Fibroblast of the aortic adventitia (primary cell): ENCODE measurements around the gene SLC36A4. TPM values are rescaled to one million over a fixed set of nuclear protein-coding genes. Genes with fewer than 3 reads are reported as not detected.

ENCODE experiments used
- DNase-seq: peaks from one replicate; pipeline ENCODE4 v3.0.0-alpha.2; 2010; ENCODE audit warnings: low read depth
- H3K4me3 ChIP-seq: 2 replicates; pipeline ENCODE4 v1.5.1; 2011; ENCODE audit warnings: low read depth, mild to moderate bottlenecking, control low read depth, low read length, moderate library complexity
- CTCF ChIP-seq: IDR thresholded peaks from 2 replicates; pipeline ENCODE4 v1.5.1; 2011; ENCODE audit warnings: mild to moderate bottlenecking, low read length, control low read depth, inconsistent platforms; ENCODE audit not compliant: insufficient read depth
- total RNA-seq: library from RNA; depleted of rRNA; stranded (reverse); fragments of >200 nt; gene quantifications from 2 replicates; pipeline ENCODE4 v1.2.3, GENCODE V29; 2012; ENCODE audit warnings: low replicate concordance

The SLC36A4 gene
- total RNA-seq, 1 donor = 24.8 TPM

DNA sequence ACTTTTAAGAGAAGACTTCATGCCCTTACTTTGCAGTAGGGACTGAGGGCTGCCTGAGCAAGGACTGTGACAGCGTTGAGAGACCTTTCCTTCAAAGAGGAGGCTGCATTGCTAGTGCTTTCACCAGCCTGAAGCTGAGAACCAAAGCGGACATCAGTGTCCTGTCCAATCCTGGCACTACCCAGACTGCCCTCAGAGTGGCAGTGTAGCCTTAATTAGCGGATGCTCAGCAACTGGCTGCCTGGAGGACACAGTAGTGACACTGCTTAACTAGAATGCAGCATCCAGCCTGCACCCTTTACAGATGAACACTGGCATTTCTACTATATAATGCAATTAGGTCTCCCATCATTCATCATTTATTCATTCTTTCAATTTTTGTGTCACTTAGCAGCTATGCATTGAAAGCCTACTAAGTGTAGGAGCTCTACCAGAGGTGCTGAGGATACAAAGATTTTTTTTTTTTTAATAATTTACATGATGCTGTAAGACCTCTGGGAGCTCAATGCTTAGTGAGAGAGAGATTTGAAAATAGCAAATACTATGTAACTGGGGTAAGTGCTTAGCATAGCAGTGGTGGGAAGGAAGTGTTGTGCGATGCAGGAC lies 36.9 kb upstream of the SLC36A4 start:
- no peak overlapping the region for H3K4me3 ChIP-seq
- peak; percentile 78 for DNase-seq
- peak; percentile 93 for TF ChIP-seq CTCF

DNA sequence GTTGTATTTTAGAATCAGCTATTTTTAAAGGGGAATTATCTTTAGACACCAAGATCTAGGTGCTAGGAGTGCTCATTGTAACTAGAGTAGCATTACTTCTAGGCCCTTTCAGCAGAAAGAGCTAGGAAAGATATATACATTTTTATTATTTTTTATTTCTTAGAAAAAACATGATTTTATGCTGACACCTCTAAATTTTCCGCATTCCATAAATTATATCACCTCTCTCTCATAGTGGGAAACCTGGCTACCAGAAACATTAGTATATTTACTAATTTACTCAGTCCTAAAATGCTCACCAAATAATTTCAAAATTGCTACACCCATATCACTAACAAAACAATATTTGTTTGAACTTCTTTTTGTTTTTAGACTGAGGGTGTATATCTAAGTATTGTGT lies 32.1 kb upstream of the SLC36A4 start:
- DNase-seq = no peak
- no peak for TF ChIP-seq CTCF
- no peak overlapping the region for H3K4me3 ChIP-seq

DNA sequence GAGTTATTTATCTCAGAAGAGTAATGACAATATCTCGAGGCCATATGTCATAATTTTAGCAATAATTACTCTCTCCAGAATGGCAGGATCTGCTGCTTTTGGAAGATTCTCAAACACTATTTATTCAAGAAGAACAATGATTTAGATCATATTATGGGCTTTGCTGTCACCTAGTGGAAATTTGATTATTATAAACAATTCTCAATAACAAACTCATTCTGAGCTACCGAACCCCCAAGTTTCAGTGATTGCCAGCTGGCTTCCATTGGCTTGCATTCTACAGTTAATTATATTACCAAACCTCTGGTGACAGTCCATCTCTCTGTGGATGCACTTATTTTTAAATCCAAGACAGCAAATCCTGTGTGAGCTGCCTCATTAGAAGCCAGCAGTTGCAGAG lies 27.9 kb upstream of the SLC36A4 start:
- no peak for TF ChIP-seq CTCF
- DNase-seq = peak; percentile 48
- H3K4me3 ChIP-seq = no peak overlapping the region

- no peak overlapping the region for H3K4me3 ChIP-seq
- TF ChIP-seq CTCF = no peak
- no peak for DNase-seq
These were observed 23.7 kb upstream of the SLC36A4 start for GRCh38 chr11:93221539-93221938.

DNA sequence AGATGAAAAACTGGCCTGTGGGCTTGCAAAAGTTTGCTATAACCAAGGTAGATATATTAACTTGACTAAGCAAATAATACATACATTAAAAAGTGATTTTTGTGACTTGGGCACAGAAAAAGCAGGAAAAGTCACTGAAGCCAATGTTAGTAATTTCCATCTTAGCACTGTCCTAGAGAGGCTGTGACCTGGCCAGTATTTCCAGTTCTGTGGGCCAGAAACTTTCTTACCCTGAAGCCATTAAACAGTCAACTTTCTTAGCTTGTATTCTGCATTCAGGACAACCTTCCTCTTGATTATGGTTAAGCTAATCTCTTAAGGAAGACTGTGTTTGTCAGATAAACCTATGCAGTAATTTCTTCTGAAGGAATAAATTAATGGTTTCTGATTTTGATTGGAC lies 22.3 kb upstream of the SLC36A4 start:
- no peak for DNase-seq
- no peak for TF ChIP-seq CTCF

GRCh38 chr11:93219440-93219839 lies 21.6 kb upstream of the SLC36A4 start:
- no peak for TF ChIP-seq CTCF
- H3K4me3 ChIP-seq = no peak overlapping the region
- DNase-seq = no peak

More for the DNA sequence above, 22.3 kb upstream of the SLC36A4 start:
- H3K4me3 ChIP-seq = no peak overlapping the region

DNA sequence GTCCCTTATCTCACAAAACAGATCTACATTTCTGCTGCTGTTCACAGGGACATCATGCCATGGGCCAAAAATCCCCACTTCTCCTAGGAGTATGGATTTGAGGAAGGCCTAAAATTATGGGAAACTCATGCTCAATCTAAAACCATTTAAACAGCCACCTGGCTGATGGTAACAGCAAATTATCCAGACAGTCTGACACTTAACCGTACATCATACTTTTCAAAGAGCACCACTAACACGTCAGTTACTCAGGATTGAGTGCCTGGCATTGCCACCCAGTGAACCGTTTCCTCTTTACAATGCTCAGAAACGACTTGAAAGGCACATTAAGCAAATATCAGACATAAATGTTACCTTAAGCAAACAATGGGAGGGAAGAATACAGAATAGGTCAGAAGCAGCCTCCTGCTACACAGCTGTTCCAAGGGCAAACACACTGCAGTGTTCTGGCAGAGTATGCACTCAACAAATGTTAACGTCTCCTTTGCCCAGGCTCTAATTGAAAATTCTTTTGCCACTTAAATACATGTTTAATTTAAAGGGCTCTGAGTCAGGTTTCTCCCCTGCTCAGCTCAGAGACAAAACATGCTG lies 18.8 kb upstream of the SLC36A4 start:
- no peak overlapping the region for H3K4me3 ChIP-seq
- TF ChIP-seq CTCF = no peak
- DNase-seq = no peak
